Esophagus (tissue), 2 donors: ENCODE results near the gene PDE7B. TPM values are rescaled to one million over a fixed set of nuclear protein-coding genes. Genes with fewer than 3 reads are reported as not detected.
A peak's percentile ranks its signal among the peaks of the same experiment; 100 is the strongest.

ENCODE experiments used
- H3K27ac ChIP-seq, 2 donors: one replicate each; pipeline ENCODE4 v1.5.1; 2013; ENCODE audit warnings: low read depth in 2 of 2, mild to moderate bottlenecking in 2 of 2, inconsistent platforms in 1 of 2, low read length in 1 of 2, moderate library complexity in 1 of 2
- H3K27me3 ChIP-seq, 2 donors: one replicate each; pipeline ENCODE4 v1.6.1; 2013; ENCODE audit warnings: low read length in 2 of 2, control low read depth in 1 of 2, mild to moderate bottlenecking in 1 of 2; ENCODE audit not compliant: insufficient read depth in 2 of 2, control insufficient read depth in 1 of 2
- H3K36me3 ChIP-seq, 2 donors: one replicate each; pipeline ENCODE4 v1.6.1; 2013; ENCODE audit warnings: low read length in 1 of 2; ENCODE audit not compliant: control insufficient read depth in 2 of 2, insufficient read depth in 2 of 2
- H3K4me1 ChIP-seq, 2 donors: one replicate each; pipeline ENCODE4 v1.6.1; 2013; ENCODE audit warnings: low read length in 1 of 2; ENCODE audit not compliant: control insufficient read depth in 2 of 2, insufficient read depth in 2 of 2
- H3K4me3 ChIP-seq, 2 donors: one replicate each; pipeline ENCODE4 v1.5.1; 2013; ENCODE audit warnings: low read length in 2 of 2, mild to moderate bottlenecking in 2 of 2, low read depth in 1 of 2, moderate library complexity in 1 of 2
- H3K9me3 ChIP-seq, 2 donors: one replicate each; pipeline ENCODE4 v1.6.1; 2013; ENCODE audit warnings: mild to moderate bottlenecking in 2 of 2, low read depth in 1 of 2, low read length in 1 of 2, moderate library complexity in 1 of 2; ENCODE audit not compliant: control insufficient read depth in 2 of 2, insufficient read depth in 1 of 2
- WGBS, 2 donors: extraction: QIAGEN DNeasy Blood & Tissue Kit; methylation state at CpG; one replicate each; pipeline ENCODE4 v1.1.7; 2013; 5-methylcytosine and 5-hydroxymethylcytosine counted together
- polyA plus RNA-seq, 2 donors: library from polyadenylated mRNA; stranded (reverse); fragments of 200-250 nt; gene quantifications; one replicate each; pipeline ENCODE4 v1.2.3, GENCODE V29; 2013
- donor health status: healthy with polysubstance abuse.
- donor health status: Bipolar disorder and iron deficiency.

Gene PDE7B
- polyA plus RNA-seq, 2 donors: 0.18 to 0.64 TPM

GRCh38 chr6:136226027-136226673 is 374.6 kb downstream of the PDE7B start:
- Histone ChIP-seq H3K4me1 (peaks cover 0 to 3% of the 10 kb centered on the region in 2 donors), H3K9me3 (no peaks in the 10 kb centered on the region), H3K27me3 (no peaks in the 10 kb centered on the region), H3K4me3 (peak overlapping the region in 1 of 2 donors; percentile 47), H3K27ac (no peak overlapping the region), H3K36me3 (no peaks in the 10 kb centered on the region)
- 21 to 22% methylated on average over 12 of the region's 12 CpGs for WGBS, 2 donors

- no peaks in the 10 kb centered on the region for H3K36me3 ChIP-seq
- no peaks in the 10 kb centered on the region for H3K27me3 ChIP-seq
- peak overlapping the region in 1 of 2 donors; percentile 47 for H3K4me3 ChIP-seq
- no peak overlapping the region for H3K27ac ChIP-seq
- 76 to 87% methylated on average over 4 of the region's 4 CpGs for WGBS, 2 donors
- peaks cover 0 to 3% of the 10 kb centered on the region in 2 donors for H3K4me1 ChIP-seq
- no peaks in the 10 kb centered on the region for H3K9me3 ChIP-seq
These were observed 375.3 kb downstream of the PDE7B start for GRCh38 chr6:136226674-136227377.

- H3K4me3 ChIP-seq: no peak overlapping the region
- peaks cover 0 to 3% of the 10 kb centered on the region in 2 donors for H3K4me1 ChIP-seq
- WGBS, 2 donors: 68 to 82% methylated on average over 2 of the region's 2 CpGs
- H3K27ac ChIP-seq: no peak overlapping the region
- H3K9me3 ChIP-seq: no peaks in the 10 kb centered on the region
- no peaks in the 10 kb centered on the region for H3K36me3 ChIP-seq
- no peaks in the 10 kb centered on the region for H3K27me3 ChIP-seq
These were observed 377.3 kb downstream of the PDE7B start for GRCh38 chr6:136228814-136229213.

- Histone ChIP-seq H3K4me1 (peaks cover 0 to 3% of the 10 kb centered on the region in 2 donors), H3K9me3 (no peaks in the 10 kb centered on the region), H3K27ac (no peak overlapping the region), H3K4me3 (no peak overlapping the region), H3K27me3 (no peaks in the 10 kb centered on the region), H3K36me3 (no peaks in the 10 kb centered on the region)
- 89 to 90% methylated on average over 2 of the region's 2 CpGs for WGBS, 2 donors
These were observed 378.8 kb downstream of the PDE7B start for GRCh38 chr6:136230219-136230853.

- Histone ChIP-seq H3K27ac (no peak overlapping the region), H3K9me3 (no peaks in the 10 kb centered on the region), H3K4me3 (no peak overlapping the region), H3K4me1 (peaks cover 0 to 3% of the 10 kb centered on the region in 2 donors), H3K36me3 (no peaks in the 10 kb centered on the region), H3K27me3 (no peaks in the 10 kb centered on the region)
- 95 to 98% methylated on average over 1 of the region's 1 CpG for WGBS, 2 donors
These were observed 381.2 kb downstream of the PDE7B start for GRCh38 chr6:136232701-136233100.

GRCh38 chr6:136235233-136235564 is 383.7 kb downstream of the PDE7B start:
- no peak overlapping the region for H3K4me3 ChIP-seq
- WGBS, 2 donors: 78 to 85% methylated on average over 4 of the region's 4 CpGs
- no peaks in the 10 kb centered on the region for H3K36me3 ChIP-seq
- no peak overlapping the region for H3K27ac ChIP-seq
- H3K9me3 ChIP-seq: no peaks in the 10 kb centered on the region
- H3K4me1 ChIP-seq: peaks cover 0 to 3% of the 10 kb centered on the region in 2 donors
- H3K27me3 ChIP-seq: no peaks in the 10 kb centered on the region

GRCh38 chr6:136236466-136237293 is 385.2 kb downstream of the PDE7B start:
- no peak overlapping the region for H3K27ac ChIP-seq

GRCh38 chr6:136244061-136244616 is 392.6 kb downstream of the PDE7B start:
- WGBS, 2 donors: 91 to 94% methylated on average over 5 of the region's 5 CpGs

More at GRCh38 chr6:136236466-136237293, 385.2 kb downstream of the PDE7B start:
- WGBS, 2 donors: 78 to 85% methylated on average over 9 of the region's 9 CpGs
- Histone ChIP-seq H3K36me3 (no peaks in the 10 kb centered on the region), H3K4me1 (no peaks in the 10 kb centered on the region), H3K27me3 (no peaks in the 10 kb centered on the region), H3K4me3 (no peak overlapping the region), H3K9me3 (no peaks in the 10 kb centered on the region)

More at GRCh38 chr6:136244061-136244616, 392.6 kb downstream of the PDE7B start:
- H3K27me3 ChIP-seq: no peaks in the 10 kb centered on the region
- no peaks in the 10 kb centered on the region for H3K4me1 ChIP-seq
- no peaks in the 10 kb centered on the region for H3K9me3 ChIP-seq
- H3K4me3 ChIP-seq: no peak overlapping the region
- no peaks in the 10 kb centered on the region for H3K36me3 ChIP-seq
- no peak overlapping the region for H3K27ac ChIP-seq
